AG20443 (cell line): ENCODE data around the gene CD109.

Experiments
- DNase-seq: peaks from one replicate; pipeline ENCODE4 v3.0.0; 2012; ENCODE audit warnings: low spot score, mixed read lengths

Gene CD109

DNA sequence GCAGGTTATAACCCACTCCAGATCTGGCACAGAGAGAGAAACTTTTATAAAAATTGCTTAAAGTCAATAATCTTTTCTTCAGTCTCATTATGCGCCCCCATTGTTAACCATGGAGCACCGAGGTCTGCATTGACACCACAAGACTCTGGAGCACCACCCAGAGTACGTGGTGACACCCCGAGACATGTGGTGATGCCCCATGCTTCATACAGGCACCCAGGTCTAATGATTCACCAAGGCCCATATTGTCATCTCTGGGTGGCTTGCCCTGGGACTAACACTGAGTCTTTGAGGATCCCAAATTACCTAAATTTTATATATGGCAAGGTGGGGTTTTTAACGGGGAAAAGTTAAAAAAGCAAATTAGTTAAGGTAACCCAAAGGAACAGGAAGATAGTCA, 31.1 kb downstream of the CD109 start:
- DNase-seq, result no peak

DNA sequence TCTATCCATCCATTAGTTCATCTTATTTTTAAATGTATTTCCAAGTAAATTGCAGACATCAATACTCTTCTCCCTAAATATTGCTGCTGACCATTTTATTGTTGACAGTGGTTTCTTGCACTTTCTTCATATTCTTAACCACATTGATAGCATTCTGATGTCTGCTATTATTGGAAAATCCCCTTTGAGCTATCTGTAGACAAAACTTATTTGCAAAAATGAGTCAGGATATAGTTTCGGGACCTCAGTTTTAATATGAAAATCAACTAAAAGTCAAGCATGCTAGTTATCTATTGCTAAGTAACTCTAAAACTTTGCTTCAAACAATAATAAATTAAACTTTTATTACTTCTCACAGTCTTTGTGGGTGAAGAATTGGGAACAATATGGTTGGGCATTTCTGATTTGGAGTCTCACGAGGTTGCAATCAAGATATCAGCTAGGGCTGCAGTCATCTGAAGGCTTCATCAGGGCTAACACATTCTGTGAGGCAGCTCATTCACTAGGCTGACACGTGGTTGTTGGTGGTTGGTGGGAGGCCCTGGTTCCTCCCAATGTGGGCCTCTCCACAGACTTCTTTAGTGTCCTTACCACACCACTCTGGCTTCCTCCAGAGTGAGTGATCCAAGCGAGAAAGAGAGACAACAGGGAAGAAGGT, 32.7 kb downstream of the CD109 start:
- no peak for DNase-seq

DNA sequence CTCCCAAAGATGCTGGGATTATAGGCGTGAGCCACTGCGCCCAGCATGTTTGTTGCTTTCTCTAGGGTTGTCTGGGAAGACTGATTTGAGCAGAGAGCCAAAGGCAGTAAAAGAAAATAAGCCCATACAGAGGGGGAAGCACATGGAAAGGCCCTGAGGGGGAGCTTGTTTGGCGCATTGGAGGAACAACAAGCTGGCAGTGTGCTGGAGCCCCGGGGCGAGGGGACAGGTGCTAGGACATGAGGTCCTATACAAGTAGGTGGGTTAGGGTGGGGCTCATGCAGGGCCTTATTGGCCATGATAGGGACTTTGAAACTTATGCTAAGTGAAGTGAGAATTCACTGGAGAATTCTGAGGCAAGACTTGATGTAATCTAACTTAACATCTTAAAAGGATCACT, 35.3 kb downstream of the CD109 start:
- DNase-seq, result no peak

DNA sequence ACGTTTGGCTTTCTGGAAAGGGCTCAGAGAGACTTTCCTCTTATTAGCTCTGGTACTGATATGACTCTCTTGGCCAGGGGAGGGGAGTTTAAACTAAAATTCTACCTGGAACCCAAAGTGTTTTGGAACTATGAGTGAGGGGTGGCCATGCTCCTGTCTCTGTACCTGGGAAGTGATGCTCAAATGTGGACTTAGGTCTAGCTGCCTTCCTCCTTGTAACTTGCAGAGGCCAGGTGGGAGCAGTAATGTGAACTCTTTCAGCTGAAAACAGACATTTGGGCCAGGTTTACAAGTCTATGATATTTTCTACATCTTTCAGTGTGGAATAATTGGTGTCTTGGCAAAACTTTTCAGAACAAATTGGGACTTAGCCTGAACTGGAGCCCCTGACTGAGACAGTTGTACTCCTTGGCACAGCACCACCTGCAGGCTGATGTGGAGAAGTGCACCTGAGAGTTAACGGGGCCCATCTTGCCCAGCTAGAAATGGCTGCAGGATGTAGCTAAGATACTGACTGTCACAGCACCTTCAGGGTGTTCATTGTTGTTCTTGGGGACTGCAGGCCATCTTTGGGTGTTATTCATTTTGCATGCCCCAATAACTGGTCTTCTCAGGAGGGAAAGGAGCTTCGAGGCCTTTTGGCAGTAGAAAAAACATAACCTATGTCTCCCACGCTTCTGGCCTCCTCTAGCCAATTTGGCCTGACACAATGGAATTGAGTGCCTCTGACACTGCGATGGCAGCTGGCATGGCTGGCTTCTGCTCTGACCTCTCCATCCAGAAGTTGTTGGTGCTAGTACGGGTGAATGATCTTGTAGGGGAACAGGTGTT, 37.1 kb downstream of the CD109 start:
- peak; percentile 86 for DNase-seq

DNA sequence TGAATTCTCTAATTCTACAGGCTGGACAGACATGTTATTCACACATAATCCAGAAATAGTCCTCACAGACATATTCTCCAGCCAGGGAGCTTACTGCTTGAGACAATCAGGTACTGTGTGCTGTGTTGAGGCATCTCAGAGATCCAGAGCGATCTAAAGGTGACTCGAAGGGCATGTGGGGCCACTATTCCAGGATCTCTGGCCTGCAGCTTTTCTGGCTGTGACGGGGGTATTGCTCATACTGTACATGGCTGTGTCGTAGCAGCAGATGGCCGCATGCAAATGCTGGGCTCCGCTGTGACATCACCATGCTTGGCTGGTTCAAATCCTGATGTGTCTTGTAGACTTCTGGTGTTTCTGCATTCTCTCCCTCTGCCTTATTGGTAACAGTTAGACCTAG, 37.8 kb downstream of the CD109 start:
- no peak for DNase-seq

DNA sequence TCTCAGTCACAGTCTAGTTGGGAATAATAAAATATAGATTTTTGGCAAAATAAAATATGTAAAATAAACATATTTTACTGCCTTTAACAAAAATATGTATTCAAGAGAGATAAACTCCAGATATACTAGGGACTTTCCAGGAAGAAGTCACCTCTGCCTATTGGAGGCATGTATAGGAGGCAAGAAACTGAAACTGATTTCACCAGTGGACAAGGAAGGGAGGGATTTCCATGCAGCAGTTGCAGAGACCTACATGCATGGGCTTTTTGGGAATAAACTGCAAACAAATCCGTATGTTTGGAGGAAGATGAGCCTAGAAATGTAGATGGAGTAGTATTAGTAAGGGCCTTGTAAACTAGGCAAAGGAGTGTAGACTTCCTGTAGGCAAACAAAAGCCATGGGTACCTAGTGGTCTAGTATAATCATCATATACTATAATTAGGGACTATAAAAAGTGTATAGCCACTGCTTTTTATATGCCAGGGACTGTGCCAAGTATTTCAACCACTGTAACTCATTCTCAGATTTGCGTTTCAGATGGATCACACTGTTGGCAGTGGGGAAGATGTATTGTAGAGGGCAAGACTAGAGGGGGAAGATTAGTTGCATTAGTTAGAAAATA, 38.9 kb downstream of the CD109 start:
- DNase-seq, result no peak

DNA sequence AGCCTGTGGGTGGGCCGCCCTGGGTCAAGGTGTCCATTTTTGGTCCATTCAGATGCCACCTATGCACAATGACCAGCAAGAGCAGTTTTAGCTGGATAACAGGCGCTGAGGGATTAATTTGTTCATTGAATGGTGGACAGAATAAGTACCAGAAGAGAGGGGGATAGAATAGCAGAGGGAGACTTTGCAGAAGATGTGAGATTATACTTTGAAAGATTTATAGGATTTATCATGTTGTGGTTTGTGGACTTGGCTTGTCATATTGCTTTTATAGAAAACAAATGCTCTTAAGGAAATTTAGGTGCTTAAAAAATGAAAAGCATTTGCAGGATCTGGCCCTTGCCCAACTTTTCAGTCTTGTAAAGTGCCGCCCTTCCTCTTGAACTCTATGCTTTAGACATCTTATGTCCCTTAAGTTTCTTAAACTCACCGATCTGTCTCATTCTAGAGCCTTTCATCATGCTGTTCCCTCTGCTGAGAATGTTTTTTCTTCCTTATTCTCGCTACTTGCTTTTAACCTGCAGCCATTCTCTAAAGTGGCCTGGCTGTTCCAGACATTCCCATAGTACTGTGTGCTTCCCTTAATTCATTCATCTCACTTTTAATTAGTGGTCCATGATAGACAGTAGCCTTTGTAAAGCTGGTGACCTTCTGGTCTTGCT, 42.5 kb downstream of the CD109 start:
- no peak for DNase-seq

DNA sequence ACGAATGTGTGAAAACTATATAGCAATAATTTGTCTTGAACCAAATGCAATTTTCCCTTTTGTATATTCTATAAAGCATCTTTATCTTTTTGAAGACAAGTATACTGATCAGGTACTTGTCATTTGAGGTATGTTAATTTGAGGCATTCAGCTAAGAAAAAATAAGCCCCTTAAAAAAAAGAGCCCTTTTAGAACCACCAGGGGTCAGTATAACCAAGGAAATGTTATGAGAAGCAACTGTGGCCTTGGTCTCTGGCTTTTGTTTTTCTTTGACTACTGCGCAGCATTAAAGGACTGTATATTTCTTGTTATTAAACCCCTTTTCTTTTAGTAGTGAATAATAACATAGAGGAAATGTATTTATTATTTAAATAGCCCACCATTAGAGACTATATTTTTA, 43.1 kb downstream of the CD109 start:
- peak; percentile 59 for DNase-seq

DNA sequence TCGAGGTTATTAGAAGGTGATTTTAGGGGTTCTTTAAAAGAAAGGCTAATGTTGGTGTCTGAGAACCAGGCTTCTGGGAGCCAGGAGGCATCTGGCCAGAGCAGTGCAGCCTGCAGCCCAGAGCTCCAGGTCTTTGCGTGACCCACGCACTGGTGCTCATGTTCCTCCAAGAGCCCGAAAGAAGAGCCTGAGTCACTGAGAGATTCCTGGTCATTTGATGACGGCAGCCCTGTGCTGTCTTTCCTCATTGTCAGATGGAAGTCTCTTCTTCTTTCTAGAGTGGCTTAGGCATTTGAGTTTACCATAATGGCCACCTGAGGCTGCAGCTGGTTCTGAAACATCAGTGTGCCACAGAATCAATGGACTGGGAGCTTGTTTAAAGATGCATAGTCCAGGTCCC, 46.4 kb downstream of the CD109 start:
- DNase-seq, result no peak

DNA sequence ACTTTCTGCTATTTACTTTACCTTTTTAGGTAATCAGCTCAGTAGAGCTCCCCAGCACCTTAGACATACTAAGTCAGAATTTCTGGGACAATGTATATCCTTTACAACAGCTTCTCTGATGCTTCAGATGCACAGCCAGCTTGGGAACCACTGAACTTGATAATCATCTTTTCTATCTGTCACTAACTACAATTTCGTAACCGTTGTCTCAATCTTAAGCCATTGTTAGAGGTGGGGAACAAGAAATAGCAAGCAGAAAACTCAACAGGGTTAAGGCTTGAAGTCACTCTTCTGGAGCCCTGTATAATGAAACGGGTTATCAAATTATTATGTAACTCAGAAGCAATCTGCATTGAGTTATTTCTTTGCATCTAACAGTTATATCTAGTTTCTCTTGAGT, 47.1 kb downstream of the CD109 start:
- DNase-seq, result no peak

DNA sequence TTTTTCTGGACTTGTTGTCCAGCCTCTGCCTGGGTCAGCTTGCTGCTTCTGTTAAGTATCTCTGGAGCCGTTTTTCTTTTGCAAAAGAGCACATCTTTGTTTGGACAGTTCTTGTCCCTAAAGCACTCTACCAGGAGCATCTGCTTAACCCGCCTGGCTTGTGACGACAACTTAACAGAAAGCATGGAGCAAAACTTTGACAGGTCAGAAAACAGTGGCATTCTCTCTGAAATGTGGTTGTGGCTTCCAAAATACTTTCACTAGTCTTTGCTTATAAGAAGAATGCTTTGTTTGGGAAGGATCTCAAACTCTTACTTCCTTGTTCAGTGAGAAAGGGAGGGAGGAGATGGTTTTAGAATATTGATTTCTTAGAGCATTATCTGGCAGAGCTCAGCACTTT, 47.6 kb downstream of the CD109 start:
- DNase-seq, result no peak

DNA sequence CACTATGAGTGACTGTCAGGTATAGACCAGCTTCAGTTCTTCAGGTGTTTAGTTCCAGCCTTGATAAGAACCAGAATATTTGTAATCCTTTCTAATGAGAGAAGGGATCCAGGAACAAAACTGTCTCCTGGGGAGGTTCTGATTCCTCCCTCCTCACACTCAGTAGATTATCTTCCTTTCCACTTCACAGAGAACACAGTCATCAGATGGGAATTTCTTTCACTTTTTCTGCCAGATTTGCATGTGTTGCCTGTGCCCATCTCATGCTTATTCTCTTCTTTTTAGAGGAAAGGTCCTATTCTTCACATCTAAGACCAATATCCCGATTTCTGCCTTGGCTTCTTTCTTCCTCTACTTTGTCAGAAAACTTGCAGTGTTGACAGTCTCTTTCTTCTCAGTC, 50.8 kb downstream of the CD109 start:
- DNase-seq, result peak; percentile 50

DNA sequence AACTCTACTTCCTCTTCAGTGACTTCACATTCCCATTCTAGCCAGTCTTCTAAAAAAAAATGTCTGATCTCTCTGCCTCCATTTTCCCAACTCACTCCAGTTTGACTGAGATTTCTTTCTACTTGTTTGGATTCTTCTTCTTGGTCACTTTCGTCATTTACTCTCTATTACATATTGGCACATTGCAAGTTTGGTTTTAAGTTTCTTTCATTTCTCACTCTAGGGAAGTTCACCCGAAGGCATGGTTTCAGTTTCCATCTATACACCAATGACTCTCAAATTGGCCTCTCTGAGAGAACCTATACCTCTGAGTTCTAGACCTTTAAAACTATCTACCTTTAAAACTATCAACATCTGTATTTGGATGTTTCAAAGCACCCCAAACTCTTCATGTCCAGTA, 51.3 kb downstream of the CD109 start:
- peak; percentile 16 for DNase-seq

DNA sequence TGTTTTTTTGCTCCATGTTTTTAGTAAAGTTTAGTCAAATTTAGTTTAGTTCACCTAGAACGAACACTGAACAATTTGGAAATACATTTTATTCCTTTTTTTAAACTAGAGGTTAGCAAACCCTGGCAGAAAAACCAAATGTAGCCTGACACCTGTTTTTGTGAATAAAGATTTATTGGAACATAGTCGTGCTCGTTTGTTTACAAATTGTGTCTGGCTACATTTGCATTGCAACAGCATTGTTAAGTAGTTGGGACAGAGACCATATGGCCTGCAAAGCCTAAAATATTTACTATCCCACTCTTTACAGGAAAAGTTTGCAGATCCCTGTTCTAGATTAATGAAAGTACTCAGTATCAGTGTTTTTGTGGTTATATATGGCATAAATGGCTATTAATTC, 56.9 kb downstream of the CD109 start:
- DNase-seq, result no peak

DNA sequence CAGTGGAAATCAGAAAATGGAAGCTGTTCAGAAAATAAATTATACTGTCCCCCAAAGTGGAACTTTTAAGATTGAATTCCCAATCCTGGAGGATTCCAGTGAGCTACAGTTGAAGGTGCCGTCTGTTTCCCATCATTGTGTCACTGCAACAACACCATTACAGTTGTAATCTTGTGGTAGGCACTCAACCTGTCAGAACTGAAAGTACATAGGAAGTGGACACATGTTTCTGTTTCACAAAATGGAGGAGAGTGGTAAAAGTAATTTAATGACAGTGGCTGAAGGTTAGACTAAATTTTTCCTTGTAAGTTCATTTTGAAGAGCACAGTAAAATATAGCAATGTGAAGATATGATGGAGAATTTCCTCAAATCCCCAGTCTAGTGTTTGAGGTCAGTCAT, 70.0 kb downstream of the CD109 start:
- no peak for DNase-seq

DNA sequence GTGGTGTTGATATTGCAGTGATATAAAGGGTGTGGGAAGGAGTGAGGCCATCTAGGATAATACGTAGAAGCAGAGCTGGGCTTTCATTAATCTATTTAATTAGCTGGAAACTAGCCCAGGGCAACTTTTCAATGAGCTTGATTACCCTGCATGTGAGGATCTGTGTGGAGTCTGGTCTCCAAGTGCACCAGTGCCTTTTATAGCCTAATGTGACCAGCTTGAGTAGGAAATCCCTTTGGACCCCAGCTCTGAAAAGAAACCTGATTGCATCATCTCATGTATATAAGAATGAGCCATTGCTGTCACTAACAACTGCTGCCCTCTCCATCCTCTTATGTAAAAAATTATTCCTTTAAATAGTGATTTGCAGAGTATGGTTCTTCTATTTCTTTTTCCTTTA, 72.6 kb downstream of the CD109 start:
- DNase-seq, result no peak

DNA sequence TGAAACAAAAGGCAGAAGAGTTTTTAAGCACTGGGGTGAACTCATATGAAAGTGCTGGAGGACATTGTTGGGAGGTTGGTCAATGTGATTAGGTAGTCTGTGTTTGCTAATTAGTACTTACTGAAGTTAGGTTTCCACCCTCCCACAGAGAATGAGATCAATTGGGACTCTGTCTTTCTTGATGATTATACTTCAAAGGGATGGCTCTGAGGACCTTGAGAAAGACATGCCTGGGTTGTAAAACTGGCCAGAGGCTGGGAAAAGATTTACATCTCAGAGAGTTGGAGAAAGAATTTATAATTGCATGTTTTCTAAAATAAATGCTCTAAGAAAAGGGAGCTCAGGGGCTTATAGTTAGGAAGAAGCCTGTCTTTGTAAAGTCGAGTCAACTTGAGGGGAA, 74.0 kb downstream of the CD109 start:
- DNase-seq, result no peak

DNA sequence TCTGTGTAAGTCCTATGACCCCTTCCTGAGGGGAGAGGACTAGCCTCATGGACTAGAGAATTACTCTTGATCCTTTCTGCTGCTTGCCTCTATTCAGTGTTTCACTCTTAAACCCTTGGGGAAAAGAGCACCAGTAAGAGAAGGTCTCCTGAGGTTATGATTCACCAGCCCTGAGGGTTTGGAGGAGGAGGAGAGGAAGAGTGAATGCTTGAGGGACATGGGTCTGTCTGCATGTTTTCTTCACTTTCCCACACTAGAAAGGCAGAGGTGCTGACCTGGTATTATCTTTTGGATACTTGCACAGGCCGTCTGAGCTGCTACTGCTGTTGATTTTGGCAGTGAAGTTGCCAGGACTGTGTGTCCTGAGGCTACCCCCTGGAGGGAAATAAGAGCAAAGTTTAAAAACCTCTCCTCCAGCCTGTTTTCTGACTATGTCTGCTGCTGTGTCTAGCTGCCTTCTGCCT, 78.3 kb downstream of the CD109 start:
- DNase-seq, result peak; percentile 49

DNA sequence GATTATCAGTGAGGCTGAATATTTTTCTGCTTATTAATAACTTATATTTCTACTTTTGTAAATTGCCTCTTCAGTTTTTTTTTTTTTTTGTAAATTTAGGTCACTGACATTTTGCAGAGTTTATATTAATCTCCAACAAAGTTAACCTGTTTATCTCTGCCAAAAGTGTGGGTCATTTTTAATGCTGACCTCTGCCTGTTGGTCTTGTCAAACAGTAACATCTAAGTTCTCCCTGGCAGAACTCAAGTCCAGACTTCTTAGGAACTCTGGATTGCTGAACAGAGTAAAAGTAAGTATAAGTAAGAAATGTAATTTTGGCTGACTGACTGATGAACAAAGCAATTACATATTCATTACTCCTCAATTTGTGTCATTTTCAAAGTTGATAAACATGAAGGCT, 83.9 kb downstream of the CD109 start:
- DNase-seq, result no peak

DNA sequence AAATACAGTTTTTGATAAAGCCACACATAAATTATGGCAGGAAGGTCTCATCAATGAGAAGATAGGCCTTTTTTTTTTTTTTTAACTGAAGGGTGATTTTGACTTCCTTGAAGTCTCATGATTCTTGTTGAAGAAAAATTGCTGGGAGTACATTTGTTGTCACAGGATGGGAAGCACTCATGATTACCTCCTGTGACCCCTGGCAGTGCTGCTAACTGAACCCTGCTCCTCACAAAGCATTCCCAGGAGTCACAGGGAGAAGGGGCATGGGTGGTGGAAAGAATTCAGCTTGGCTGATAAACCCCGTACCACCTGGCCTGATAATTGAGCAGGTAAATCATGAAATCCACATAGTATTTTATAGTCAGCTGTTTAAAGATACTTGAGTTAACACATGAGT, 86.9 kb downstream of the CD109 start:
- no peak for DNase-seq

DNA sequence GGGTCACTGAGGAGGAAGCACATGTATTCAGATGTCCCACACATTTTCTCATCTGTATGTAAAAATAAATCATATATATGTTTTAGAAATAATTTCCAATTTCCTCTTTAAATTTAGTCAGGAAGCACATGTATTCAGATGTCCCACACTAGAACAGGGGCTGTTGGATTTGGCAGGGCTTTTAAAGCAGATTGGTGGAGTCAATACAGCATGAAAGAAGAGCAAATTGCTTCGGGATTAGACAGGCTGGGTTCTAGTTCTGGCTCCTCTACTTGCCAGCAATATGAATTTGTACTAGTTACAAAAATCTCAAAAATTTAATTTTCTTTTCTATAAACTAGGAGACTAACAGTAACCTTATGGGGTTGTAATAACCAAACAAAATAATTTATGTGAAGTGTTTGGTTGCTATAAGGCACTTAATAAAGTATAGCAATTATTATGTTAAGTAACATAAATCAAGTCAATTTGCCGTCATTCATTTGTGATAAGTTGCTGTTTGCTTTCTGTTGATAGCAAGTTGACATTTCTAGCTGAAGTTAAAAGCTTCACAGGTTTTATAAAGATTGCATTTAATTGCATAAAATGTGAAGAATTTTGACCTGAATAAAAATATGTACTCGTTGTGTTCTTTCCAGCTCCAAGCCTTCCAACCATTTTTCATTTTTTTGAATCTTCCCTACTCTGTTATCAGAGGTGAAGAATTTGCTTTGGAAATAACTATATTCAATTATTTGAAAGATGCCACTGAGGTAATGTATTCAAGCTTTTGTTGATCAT, 88.9 kb downstream of the CD109 start:
- no peak for DNase-seq

DNA sequence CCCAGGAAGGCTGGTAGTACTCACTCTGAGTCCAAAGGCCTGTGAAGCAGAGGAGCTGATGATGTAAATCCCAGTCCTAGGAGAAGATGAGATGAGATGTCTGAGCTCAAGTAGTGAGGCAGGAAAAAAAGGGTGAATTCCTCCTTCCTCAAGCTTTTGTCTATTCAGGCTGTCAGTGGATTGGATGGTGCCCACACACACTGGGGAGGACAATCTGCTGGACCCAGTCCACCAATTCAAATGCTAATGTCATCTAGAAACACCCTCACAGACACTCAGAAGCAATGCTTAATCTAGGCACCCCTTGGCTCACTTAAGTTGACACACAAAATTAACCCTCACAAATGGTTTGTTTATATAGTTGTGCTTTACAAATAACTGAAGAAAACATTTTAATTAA, 94.6 kb downstream of the CD109 start:
- DNase-seq, result no peak
